ENCODE results near the gene ZNF668.
A peak's percentile ranks its signal among the peaks of the same experiment; 100 is the strongest.
"Not testable (repeated sequence)": the region's sequence is repeated elsewhere in the genome, so short reads cannot be mapped to it uniquely, and the experiment has no call there.

ZNF668 gene

GRCh38 chr16:31100876-31101641, 27.0 kb upstream of the ZNF668 start:
- DNase-seq (ENCODE audit: low read depth in 2 of 2): not testable (repeated sequence)

GRCh38 chr16:31099860-31100638, 26.0 kb upstream of the ZNF668 start:
- DNase-seq (ENCODE audit: low read depth in 2 of 2): no peak

- peak; percentile 85 to 87 for DNase-seq (ENCODE audit: low read depth in 2 of 2)
These were observed 20.5 kb upstream of the ZNF668 start, which contains the start of gene VKORC1 for GRCh38 chr16:31094424-31095120. Gene VKORC1, minus strand, starts transcription at chr16:31094797. Its CDS starts 68 bp downstream, at chr16:31094729.

- DNase-seq (ENCODE audit: low read depth in 2 of 2): no peak
These were observed 20.0 kb upstream of the ZNF668 start for GRCh38 chr16:31094088-31094423.

- DNase-seq (ENCODE audit: low read depth in 2 of 2): no peak
These were observed 19.2 kb upstream of the ZNF668 start for GRCh38 chr16:31093132-31093703.

GRCh38 chr16:31092330-31092729, 18.3 kb upstream of the ZNF668 start:
- no peak for DNase-seq (ENCODE audit: low read depth in 2 of 2)

- DNase-seq (ENCODE audit: low read depth in 2 of 2): no peak
These were observed 16.5 kb upstream of the ZNF668 start for GRCh38 chr16:31090540-31090939.

- no peak for DNase-seq (ENCODE audit: low read depth in 2 of 2)
These were observed 15.2 kb upstream of the ZNF668 start for GRCh38 chr16:31089199-31089598.

GRCh38 chr16:31088459-31089183, 14.6 kb upstream of the ZNF668 start, which contains the start of gene PRSS53:
Gene PRSS53, minus strand, starts transcription at chr16:31088943. Its CDS starts 134 bp downstream, at chr16:31088809.
- no peak for DNase-seq (ENCODE audit: low read depth in 2 of 2)

GRCh38 chr16:31087971-31088370, 13.9 kb upstream of the ZNF668 start:
- no peak for DNase-seq (ENCODE audit: low read depth in 2 of 2)

- DNase-seq (ENCODE audit: low read depth in 2 of 2): no peak
These were observed 13.4 kb upstream of the ZNF668 start for GRCh38 chr16:31087481-31087880.

- DNase-seq (ENCODE audit: low read depth in 2 of 2): no peak
These were observed 12.5 kb upstream of the ZNF668 start for GRCh38 chr16:31086629-31086906.

GRCh38 chr16:31085873-31086628, 12.0 kb upstream of the ZNF668 start:
- DNase-seq (ENCODE audit: low read depth in 2 of 2): no peak

- no peak for DNase-seq (ENCODE audit: low read depth in 2 of 2)
These were observed 11.4 kb upstream of the ZNF668 start for GRCh38 chr16:31085411-31085810.

GRCh38 chr16:31084584-31085302, 10.7 kb upstream of the ZNF668 start:
- no peak for DNase-seq (ENCODE audit: low read depth in 2 of 2)

GRCh38 chr16:31083981-31084380, 9.9 kb upstream of the ZNF668 start:
- no peak for DNase-seq (ENCODE audit: low read depth in 2 of 2)

- DNase-seq (ENCODE audit: low read depth in 2 of 2): no peak
These were observed 9.5 kb upstream of the ZNF668 start for GRCh38 chr16:31083556-31083955.

GRCh38 chr16:31083081-31083480, 9.0 kb upstream of the ZNF668 start:
- DNase-seq (ENCODE audit: low read depth in 2 of 2): no peak

- no peak for DNase-seq (ENCODE audit: low read depth in 2 of 2)
These were observed 8.5 kb upstream of the ZNF668 start for GRCh38 chr16:31082368-31083045.
